Measurements from ENCODE around the gene BPI.

GRCh38 chr20:38346247-38346651, 42.3 kb downstream of the BPI start, which contains the start of gene LBP:
- TF ChIP-seq POLR2A (IDR thresholded peaks at IDR 0.05) (no peak), CTCF (IDR thresholded peaks at IDR 0.05) (no peak), POLR2AphosphoS5 (IDR thresholded peaks at IDR 0.05) (no peak), EP300 (IDR thresholded peaks at IDR 0.05; ENCODE audit: low read depth) (no peak)
